Fibroblast of lung (primary cell): ENCODE measurements around the gene LAMA1. TPM values are rescaled to one million over a fixed set of nuclear protein-coding genes. Genes with fewer than 3 reads are reported as not detected.

Experiments
- DNase-seq, 2 donors: peaks; one replicate each; pipeline versions ENCODE4 v3.0.0 to v3.0.0-alpha.2; 2010; ENCODE audit warnings: low read depth in 2 of 2
- H2AFZ ChIP-seq: 2 replicates; pipeline ENCODE4 v1.5.1; 2012; ENCODE audit warnings: low read length, control low read depth, inconsistent platforms
- H3K27ac ChIP-seq: 2 replicates; pipeline ENCODE4 v1.5.1; 2011; ENCODE audit warnings: low read length, control low read depth; ENCODE audit not compliant: insufficient read depth
- H3K27me3 ChIP-seq: 2 replicates; pipeline ENCODE4 v1.5.1; 2011; ENCODE audit warnings: mild to moderate bottlenecking, low read length; ENCODE audit not compliant: control insufficient read depth, insufficient read depth
- H3K36me3 ChIP-seq: 2 replicates; pipeline ENCODE4 v1.5.1; 2011; ENCODE audit warnings: low read length; ENCODE audit not compliant: control insufficient read depth, insufficient read depth
- H3K4me1 ChIP-seq: 2 replicates; pipeline ENCODE4 v1.5.1; 2011; ENCODE audit warnings: low read length; ENCODE audit not compliant: control insufficient read depth, insufficient read depth; ENCODE audit errors: extremely low read depth
- H3K4me2 ChIP-seq: 2 replicates; pipeline ENCODE4 v1.5.1; 2011; ENCODE audit warnings: low read length, control low read depth; ENCODE audit not compliant: insufficient read depth; ENCODE audit errors: extremely low read depth
- H3K4me3 ChIP-seq, 4 experiments: fragments of 200-600 bp in 1 of 4; sonication (generic) in 1 of 4; replicated peaks in 1 of 4; 2 replicates each; pipeline ENCODE4 v1.5.1; 2011 to 2016; ENCODE audit warnings: low read length in 4 of 4, low read depth in 3 of 4, mild to moderate bottlenecking in 3 of 4, control low read depth in 2 of 4, inconsistent platforms in 1 of 4, mixed read lengths in 1 of 4; ENCODE audit not compliant: insufficient read depth in 1 of 4; ENCODE audit errors: control extremely low read depth in 1 of 4
- H3K79me2 ChIP-seq: 2 replicates; pipeline ENCODE4 v1.5.1; 2012; ENCODE audit warnings: mild to moderate bottlenecking, low read length, inconsistent platforms; ENCODE audit not compliant: control insufficient read depth, insufficient read depth
- H3K9ac ChIP-seq: 2 replicates; pipeline ENCODE4 v1.5.1; 2011; ENCODE audit warnings: mild to moderate bottlenecking, low read length, control low read depth; ENCODE audit not compliant: insufficient read depth
- H3K9me3 ChIP-seq: 2 replicates; pipeline ENCODE4 v1.5.1; 2012; ENCODE audit warnings: low read depth, low read length; ENCODE audit not compliant: control insufficient read depth, insufficient read depth
- H4K20me1 ChIP-seq: 2 replicates; pipeline ENCODE4 v1.5.1; 2011; ENCODE audit warnings: low read length; ENCODE audit not compliant: control insufficient read depth, insufficient read depth; ENCODE audit errors: extremely low read depth
- CTCF ChIP-seq, 2 donors: IDR thresholded peaks in 1 of 2; conservative IDR thresholded peaks in 1 of 2; 1 replicate in 1 of 2; 2 replicates in 1 of 2; pipeline ENCODE4 v1.5.1; 2011 to 2012; ENCODE audit warnings: low read length in 2 of 2, control low read depth in 1 of 2, inconsistent platforms in 1 of 2, low read depth in 1 of 2, mild to moderate bottlenecking in 1 of 2
- EZH2 ChIP-seq: IDR thresholded peaks from 2 replicates; pipeline ENCODE4 v1.5.1; 2012; ENCODE audit warnings: low read length, control low read depth, mild to moderate bottlenecking; ENCODE audit errors: missing control alignments
- polyA plus RNA-seq, 2 donors: library from polyadenylated mRNA; depleted of rRNA in 1 of 2; stranded (reverse) in 1 of 2; unstranded in 1 of 2; fragments of >200 nt; gene quantifications; 2 replicates each; pipeline ENCODE4 v1.2.1, GENCODE V29; 2011 to 2012; ENCODE audit warnings: missing spikeins in 1 of 2
- total RNA-seq: library from RNA; depleted of rRNA; stranded (reverse); fragments of >200 nt; gene quantifications from 2 replicates; pipeline ENCODE4 v1.2.1, GENCODE V29; 2014

LAMA1 gene
- total and polyA plus RNA-seq, 2 donors (not counting 1 experiment from before 2014, with no cell fraction given), result 1.2 to 5.8 TPM

GRCh38 chr18:6975084-6975483 lies 142.5 kb downstream of the LAMA1 start:
- Histone ChIP-seq H3K9me3 (no peaks in the 10 kb centered on the region), H3K4me1 (no peaks in the 10 kb centered on the region), H3K36me3 (no peaks in the 10 kb centered on the region), H3K4me3 (no peak overlapping the region), H3K4me2 (no peak overlapping the region), H3K79me2 (no peaks in the 10 kb centered on the region), H2AFZ (no peak overlapping the region), H4K20me1 (no peaks in the 10 kb centered on the region), H3K9ac (no peak overlapping the region), H3K27me3 (no peaks in the 10 kb centered on the region), H3K27ac (no peak overlapping the region)
- DNase-seq, result no peak
- no peak for TF ChIP-seq CTCF (conservative IDR thresholded peaks at IDR 0.05 in 1 of 2, IDR thresholded peaks at IDR 0.05 in 1 of 2; ENCODE audit: low read depth in 1 of 2, low read length in 2 of 2)

- Histone ChIP-seq H3K27me3 (no peaks in the 10 kb centered on the region), H3K36me3 (no peaks in the 10 kb centered on the region)
These were observed 145.6 kb downstream of the LAMA1 start for GRCh38 chr18:6971823-6972478.

GRCh38 chr18:6963452-6964097 lies 154.0 kb downstream of the LAMA1 start:
- no peak for TF ChIP-seq EZH2
- TF ChIP-seq CTCF (conservative IDR thresholded peaks at IDR 0.05 in 1 of 2, IDR thresholded peaks at IDR 0.05 in 1 of 2; ENCODE audit: low read depth in 1 of 2, low read length in 2 of 2), result no peak
- Histone ChIP-seq H4K20me1 (no peaks in the 10 kb centered on the region), H3K9me3 (no peaks in the 10 kb centered on the region), H3K36me3 (no peaks in the 10 kb centered on the region), H2AFZ (no peak overlapping the region), H3K4me1 (no peaks in the 10 kb centered on the region), H3K27ac (no peak overlapping the region), H3K4me2 (no peak overlapping the region), H3K4me3 (no peak overlapping the region), H3K9ac (no peak overlapping the region), H3K27me3 (no peaks in the 10 kb centered on the region), H3K79me2 (no peaks in the 10 kb centered on the region)
- no peak for DNase-seq

More at GRCh38 chr18:6971823-6972478, 145.6 kb downstream of the LAMA1 start:
- H3K9ac ChIP-seq, result no peak overlapping the region
- H3K4me3 ChIP-seq, result no peak overlapping the region
- H4K20me1 ChIP-seq, result no peaks in the 10 kb centered on the region
- no peak overlapping the region for H3K27ac ChIP-seq
- no peaks in the 10 kb centered on the region for H3K4me1 ChIP-seq
- TF ChIP-seq CTCF (conservative IDR thresholded peaks at IDR 0.05 in 1 of 2, IDR thresholded peaks at IDR 0.05 in 1 of 2; ENCODE audit: low read depth in 1 of 2, low read length in 2 of 2) (no peak), EZH2 (no peak)
- H2AFZ ChIP-seq, result no peak overlapping the region
- no peak for DNase-seq
- H3K79me2 ChIP-seq, result no peaks in the 10 kb centered on the region
- no peak overlapping the region for H3K4me2 ChIP-seq
- no peaks in the 10 kb centered on the region for H3K9me3 ChIP-seq
